Measurements from ENCODE around the gene LHX8. TPM values are rescaled to one million over a fixed set of nuclear protein-coding genes. Genes with fewer than 3 reads are reported as not detected.

LHX8 gene
- 0.04 TPM for polyA plus RNA-seq (2013, experiment 1 of 2)
- 0.11 TPM for polyA plus RNA-seq (2013, experiment 2 of 2)

DNA sequence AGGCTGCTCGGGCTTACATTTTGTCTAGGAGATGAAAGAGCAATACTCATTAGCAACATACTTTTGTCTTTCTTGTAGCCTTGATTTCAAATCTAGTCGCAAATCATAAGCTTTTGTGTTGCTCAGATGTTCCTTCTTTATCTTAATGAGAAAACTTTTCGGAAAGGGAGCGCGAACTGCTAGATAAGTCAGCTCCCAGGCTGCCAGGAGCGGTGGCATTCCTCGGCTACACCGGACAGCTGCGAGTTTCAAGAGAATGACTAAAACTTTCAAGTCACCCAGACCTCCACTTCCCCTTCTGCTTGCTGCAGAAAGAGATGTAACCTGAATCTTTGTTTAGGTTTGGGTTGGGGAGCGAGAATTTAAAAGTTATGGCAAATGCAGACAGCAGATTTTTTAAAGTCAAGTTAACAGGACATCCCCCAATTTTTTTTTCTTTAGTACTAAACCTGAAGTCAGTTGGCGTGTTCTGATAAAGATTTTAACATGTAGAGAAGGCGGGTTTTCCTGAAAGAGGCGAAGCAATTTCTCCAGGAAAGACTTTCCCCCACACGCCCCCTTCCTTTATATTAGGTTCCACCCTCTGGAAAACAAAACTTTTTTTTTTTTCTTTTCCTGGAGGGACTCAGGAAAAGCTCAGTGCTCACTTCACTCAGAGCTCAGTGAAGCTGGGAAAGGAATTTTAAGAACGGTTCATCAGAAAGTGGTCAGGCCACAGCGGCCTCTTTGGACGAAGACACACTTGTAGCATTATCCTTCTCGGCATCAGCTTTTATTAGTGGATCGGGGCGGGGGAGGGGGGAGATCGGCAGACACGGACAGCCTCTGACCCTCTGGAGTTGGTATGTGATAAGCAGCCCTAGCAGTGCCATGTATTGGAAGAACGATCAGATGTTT, at the start of gene LHX8:
Gene LHX8, plus strand, starts transcription at position 639 of the 897 bp plus-strand sequence. CDS start 2,227 bp downstream, outside the sequence.
- Histone ChIP-seq H3K79me1 (ENCODE audit: low read length) (no peaks in the 10 kb centered on the region), H3K4me2 (ENCODE audit: low read length) (peak within 1 kb of the TSS; percentile 95), H2BK15ac (replicated peaks; ENCODE audit: low read depth) (no peak within 1 kb of the TSS), H2AK5ac (ENCODE audit: low read length) (no peak within 1 kb of the TSS), H3K18ac (ENCODE audit: low read length) (peak within 1 kb of the TSS; percentile 23), H3K4me3 (ENCODE audit: low read length) (peak within 1 kb of the TSS; percentile 42), H3K79me2 (ENCODE audit: control insufficient read depth, insufficient read depth, low read length) (no peaks in the 10 kb centered on the region), H4K5ac (ENCODE audit: low read length) (no peak within 1 kb of the TSS), H3K4me1 (ENCODE audit: control insufficient read depth, low read depth, low read length) (peaks cover 7% of the 10 kb centered on the region), H3K56ac (ENCODE audit: low read length) (peak within 1 kb of the TSS; percentile 87), H3K27ac (ENCODE audit: low read depth, low read length) (no peak within 1 kb of the TSS), H3K36me3 (ENCODE audit: control insufficient read depth, insufficient read depth, low read length) (no peaks in the 10 kb centered on the region), H4K8ac (ENCODE audit: low read depth, low read length) (no peak within 1 kb of the TSS), H3K27me3 (ENCODE audit: insufficient read depth, low read length, poor library complexity) (peaks cover 59% of the 10 kb centered on the region), H2BK5ac (ENCODE audit: low read length) (no peak within 1 kb of the TSS), H3K23ac (ENCODE audit: low read length) (peak within 1 kb of the TSS; percentile 91), H3K9ac (ENCODE audit: low read length) (peak within 1 kb of the TSS; percentile 64), H2BK120ac (ENCODE audit: low read depth, low read length) (no peak within 1 kb of the TSS), H3K4ac (ENCODE audit: low read depth, low read length) (no peak within 1 kb of the TSS)
- peak; percentile 89 for DNase-seq
- no CpG with 5 or more reads among the region's 23 CpGs for WGBS (ENCODE audit: extremely low coverage, insufficient coverage, low lambda C conversion rate)

DNA sequence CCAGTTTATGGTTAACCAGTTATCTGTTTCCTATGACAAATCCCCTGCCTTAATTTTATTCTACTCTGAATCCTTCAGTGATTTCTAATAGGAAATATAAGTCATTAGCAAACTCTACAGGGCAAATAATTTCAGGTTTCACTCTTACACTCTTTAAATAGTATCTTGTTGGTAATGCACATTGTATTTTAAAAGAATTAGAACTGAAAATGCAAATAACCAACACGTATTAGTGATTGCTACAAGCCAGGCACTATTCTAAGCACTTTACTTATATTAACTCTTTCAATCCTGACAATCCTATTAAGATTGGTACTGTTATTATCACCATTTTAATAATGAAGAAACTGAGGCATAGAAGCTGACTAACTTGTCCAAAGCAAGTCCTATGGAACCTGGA, 48.3 kb upstream of the LHX8 start:
- H3K18ac ChIP-seq (ENCODE audit: low read length) = no peak overlapping the region
- H4K8ac ChIP-seq (ENCODE audit: low read depth, low read length) = no peak overlapping the region
- H3K27me3 ChIP-seq (ENCODE audit: insufficient read depth, low read length, poor library complexity) = no peaks in the 10 kb centered on the region
- no peak overlapping the region for H3K23ac ChIP-seq (ENCODE audit: low read length)
- no peak for DNase-seq
- WGBS (ENCODE audit: extremely low coverage, insufficient coverage, low lambda C conversion rate) = no CpG with 5 or more reads among the region's 1 CpG
- H3K79me2 ChIP-seq (ENCODE audit: control insufficient read depth, insufficient read depth, low read length) = no peaks in the 10 kb centered on the region
- H3K79me1 ChIP-seq (ENCODE audit: low read length) = no peaks in the 10 kb centered on the region
- H2BK15ac ChIP-seq (replicated peaks; ENCODE audit: low read depth) = no peak overlapping the region
- H4K5ac ChIP-seq (ENCODE audit: low read length) = no peak overlapping the region
- H3K9ac ChIP-seq (ENCODE audit: low read length) = no peak overlapping the region
- no peak overlapping the region for H3K4me3 ChIP-seq (ENCODE audit: low read length)
- H2BK120ac ChIP-seq (ENCODE audit: low read depth, low read length) = no peak overlapping the region
- H3K56ac ChIP-seq (ENCODE audit: low read length) = no peak overlapping the region
- H2AK5ac ChIP-seq (ENCODE audit: low read length) = no peak overlapping the region
- H3K36me3 ChIP-seq (ENCODE audit: control insufficient read depth, insufficient read depth, low read length) = no peaks in the 10 kb centered on the region
- H3K27ac ChIP-seq (ENCODE audit: low read depth, low read length) = no peak overlapping the region
- H3K4me2 ChIP-seq (ENCODE audit: low read length) = no peak overlapping the region
- no peak overlapping the region for H3K4ac ChIP-seq (ENCODE audit: low read depth, low read length)
- H3K4me1 ChIP-seq (ENCODE audit: control insufficient read depth, low read depth, low read length) = no peaks in the 10 kb centered on the region
- H2BK5ac ChIP-seq (ENCODE audit: low read length) = no peak overlapping the region

GRCh38 chr1:75087278-75087677, 46.9 kb upstream of the LHX8 start:
- no peak overlapping the region for H3K4ac ChIP-seq (ENCODE audit: low read depth, low read length)
- no peak overlapping the region for H4K5ac ChIP-seq (ENCODE audit: low read length)
- H3K4me3 ChIP-seq (ENCODE audit: low read length) = no peak overlapping the region
- H3K79me2 ChIP-seq (ENCODE audit: control insufficient read depth, insufficient read depth, low read length) = no peaks in the 10 kb centered on the region
- H3K9ac ChIP-seq (ENCODE audit: low read length) = no peak overlapping the region
- no peak overlapping the region for H3K56ac ChIP-seq (ENCODE audit: low read length)
- H3K23ac ChIP-seq (ENCODE audit: low read length) = no peak overlapping the region
- H3K36me3 ChIP-seq (ENCODE audit: control insufficient read depth, insufficient read depth, low read length) = no peaks in the 10 kb centered on the region
- no peak overlapping the region for H2AK5ac ChIP-seq (ENCODE audit: low read length)
- H3K18ac ChIP-seq (ENCODE audit: low read length) = no peak overlapping the region
- no peak overlapping the region for H2BK15ac ChIP-seq (replicated peaks; ENCODE audit: low read depth)
- no peak for DNase-seq
- no peak overlapping the region for H2BK5ac ChIP-seq (ENCODE audit: low read length)
- no peaks in the 10 kb centered on the region for H3K79me1 ChIP-seq (ENCODE audit: low read length)
- H3K4me2 ChIP-seq (ENCODE audit: low read length) = no peak overlapping the region
- no peak overlapping the region for H3K27ac ChIP-seq (ENCODE audit: low read depth, low read length)
- no peak overlapping the region for H4K8ac ChIP-seq (ENCODE audit: low read depth, low read length)
- H2BK120ac ChIP-seq (ENCODE audit: low read depth, low read length) = no peak overlapping the region
- no CpG with 5 or more reads among the region's 2 CpGs for WGBS (ENCODE audit: extremely low coverage, insufficient coverage, low lambda C conversion rate)
- no peaks in the 10 kb centered on the region for H3K4me1 ChIP-seq (ENCODE audit: control insufficient read depth, low read depth, low read length)
- H3K27me3 ChIP-seq (ENCODE audit: insufficient read depth, low read length, poor library complexity) = no peaks in the 10 kb centered on the region

DNA sequence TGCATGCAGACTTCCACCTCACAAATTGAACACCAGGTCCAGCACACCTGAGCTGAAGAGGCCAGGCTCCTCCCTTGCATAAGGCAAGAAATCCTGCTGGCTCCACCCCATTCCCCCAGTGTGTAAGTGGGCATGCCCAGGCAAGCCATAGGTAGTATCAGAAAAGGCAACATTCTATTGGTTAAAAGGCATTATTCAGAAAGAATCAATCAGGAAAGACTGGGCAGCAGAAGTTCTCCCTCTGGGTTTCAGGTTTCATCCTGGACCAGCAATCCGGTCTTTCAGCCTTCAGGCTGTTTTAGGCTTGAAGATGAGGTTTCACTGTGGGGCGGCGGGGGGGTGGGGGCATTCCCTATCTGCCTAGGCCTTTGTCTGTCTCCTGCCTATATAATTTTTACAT, 42.0 kb upstream of the LHX8 start:
- Histone ChIP-seq H3K18ac (ENCODE audit: low read length) (no peak overlapping the region), H3K27me3 (ENCODE audit: insufficient read depth, low read length, poor library complexity) (no peaks in the 10 kb centered on the region), H3K9ac (ENCODE audit: low read length) (no peak overlapping the region), H3K79me1 (ENCODE audit: low read length) (no peaks in the 10 kb centered on the region), H2BK15ac (replicated peaks; ENCODE audit: low read depth) (no peak overlapping the region), H3K27ac (ENCODE audit: low read depth, low read length) (peak overlapping the region; percentile 28), H3K4me3 (ENCODE audit: low read length) (no peak overlapping the region), H3K4me1 (ENCODE audit: control insufficient read depth, low read depth, low read length) (no peaks in the 10 kb centered on the region), H3K36me3 (ENCODE audit: control insufficient read depth, insufficient read depth, low read length) (no peaks in the 10 kb centered on the region), H4K5ac (ENCODE audit: low read length) (no peak overlapping the region), H3K4me2 (ENCODE audit: low read length) (no peak overlapping the region), H2BK5ac (ENCODE audit: low read length) (no peak overlapping the region), H3K56ac (ENCODE audit: low read length) (no peak overlapping the region), H3K23ac (ENCODE audit: low read length) (no peak overlapping the region), H3K79me2 (ENCODE audit: control insufficient read depth, insufficient read depth, low read length) (no peaks in the 10 kb centered on the region), H3K4ac (ENCODE audit: low read depth, low read length) (no peak overlapping the region), H2BK120ac (ENCODE audit: low read depth, low read length) (peak overlapping the region; percentile 38), H4K8ac (ENCODE audit: low read depth, low read length) (peak overlapping the region; percentile 28), H2AK5ac (ENCODE audit: low read length) (no peak overlapping the region)
- no CpG with 5 or more reads among the region's 3 CpGs for WGBS (ENCODE audit: extremely low coverage, insufficient coverage, low lambda C conversion rate)
- peak; percentile 64 for DNase-seq

- Histone ChIP-seq H4K8ac (ENCODE audit: low read depth, low read length) (no peak overlapping the region), H3K27ac (ENCODE audit: low read depth, low read length) (no peak overlapping the region), H3K79me1 (ENCODE audit: low read length) (no peaks in the 10 kb centered on the region), H3K79me2 (ENCODE audit: control insufficient read depth, insufficient read depth, low read length) (no peaks in the 10 kb centered on the region), H2AK5ac (ENCODE audit: low read length) (no peak overlapping the region), H3K36me3 (ENCODE audit: control insufficient read depth, insufficient read depth, low read length) (no peaks in the 10 kb centered on the region), H2BK15ac (replicated peaks; ENCODE audit: low read depth) (no peak overlapping the region), H3K23ac (ENCODE audit: low read length) (no peak overlapping the region), H4K5ac (ENCODE audit: low read length) (no peak overlapping the region), H3K56ac (ENCODE audit: low read length) (no peak overlapping the region), H2BK120ac (ENCODE audit: low read depth, low read length) (no peak overlapping the region), H3K4me3 (ENCODE audit: low read length) (no peak overlapping the region), H3K4ac (ENCODE audit: low read depth, low read length) (no peak overlapping the region), H3K4me1 (ENCODE audit: control insufficient read depth, low read depth, low read length) (no peaks in the 10 kb centered on the region), H3K4me2 (ENCODE audit: low read length) (no peak overlapping the region), H3K9ac (ENCODE audit: low read length) (no peak overlapping the region), H3K27me3 (ENCODE audit: insufficient read depth, low read length, poor library complexity) (no peaks in the 10 kb centered on the region), H3K18ac (ENCODE audit: low read length) (no peak overlapping the region), H2BK5ac (ENCODE audit: low read length) (no peak overlapping the region)
- WGBS (ENCODE audit: extremely low coverage, insufficient coverage, low lambda C conversion rate) = no CpG with 5 or more reads among the region's 1 CpG
- no peak for DNase-seq
Measured at GRCh38 chr1:75097654-75098053, 36.5 kb upstream of the LHX8 start.
